ENCODE measurements around the gene SARS2.
"Not testable (repeated sequence)": the region's sequence is repeated elsewhere in the genome, so short reads cannot be mapped to it uniquely, and the experiment has no call there.

SARS2 gene

DNA sequence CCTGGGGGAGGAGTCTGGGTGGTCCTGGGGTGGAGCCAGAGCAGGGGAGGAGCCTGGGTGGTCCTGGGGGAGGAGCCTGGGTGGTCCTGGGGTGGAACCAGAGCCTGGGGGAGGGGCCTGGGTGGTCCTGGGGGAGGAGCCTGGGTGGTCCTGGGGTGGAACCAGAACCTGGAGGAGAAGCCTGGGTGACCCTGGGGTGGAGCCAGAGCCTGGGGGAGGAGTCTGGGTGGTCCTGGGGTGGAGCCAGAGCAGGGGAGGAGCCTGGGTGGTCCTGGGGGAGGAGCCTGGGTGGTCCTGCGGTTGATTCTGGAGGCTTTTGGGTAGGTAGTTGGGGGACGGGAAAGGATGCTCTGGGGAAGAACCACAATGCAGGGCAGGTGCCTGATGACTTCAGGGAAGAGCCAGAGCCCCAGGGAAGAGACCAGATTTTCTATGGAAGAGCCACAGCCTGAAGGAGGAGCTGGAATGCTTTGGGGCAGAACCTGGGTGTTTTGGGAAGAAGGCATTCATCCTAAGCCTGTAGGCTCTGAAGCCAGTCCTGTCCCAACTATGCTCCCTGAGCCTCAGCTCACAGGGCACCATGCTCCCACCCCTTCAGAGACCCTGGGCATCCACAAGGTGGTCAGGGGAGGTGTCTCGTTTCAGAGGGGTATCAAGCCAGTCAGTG, 15.1 kb upstream of the SARS2 start:
- DNase-seq = no peak

DNA sequence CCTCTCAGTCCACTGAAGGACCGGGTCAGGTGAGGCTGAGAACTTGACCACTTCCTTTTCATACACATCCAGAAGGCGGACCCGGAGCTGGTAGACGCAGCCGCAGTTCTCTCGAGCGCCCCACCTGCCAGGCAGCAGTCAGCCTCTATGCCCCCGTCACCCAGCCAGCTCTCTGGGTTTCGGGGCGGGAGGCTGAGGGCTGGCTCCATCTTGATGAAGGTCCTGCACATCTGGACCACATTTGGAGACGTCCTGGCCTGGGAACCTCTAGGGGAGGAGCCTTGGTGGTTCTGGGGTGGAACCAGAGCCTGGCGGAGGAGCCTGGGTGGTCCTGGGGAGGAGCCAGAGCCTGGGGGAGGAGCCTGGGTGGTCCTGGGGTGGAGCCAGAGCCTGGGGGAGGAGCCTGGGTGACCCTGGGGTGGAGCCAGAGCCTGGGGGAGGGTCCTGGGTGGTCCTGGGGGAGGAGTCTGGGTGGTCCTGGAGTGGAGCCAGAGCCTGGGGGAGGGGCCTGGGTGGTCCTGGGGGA, 14.5 kb upstream of the SARS2 start:
- no peak for DNase-seq

GRCh38 chr19:38942471-38943181, 12.1 kb upstream of the SARS2 start:
- DNase-seq = no peak

GRCh38 chr19:38941979-38942378, 11.4 kb upstream of the SARS2 start:
- DNase-seq = no peak

- DNase-seq = not testable (repeated sequence)
Measured at GRCh38 chr19:38941466-38941865, 10.9 kb upstream of the SARS2 start.

GRCh38 chr19:38939957-38940356, 9.4 kb upstream of the SARS2 start:
- DNase-seq = no peak

GRCh38 chr19:38933544-38933943, 3.0 kb upstream of the SARS2 start:
- no peak for DNase-seq

DNA sequence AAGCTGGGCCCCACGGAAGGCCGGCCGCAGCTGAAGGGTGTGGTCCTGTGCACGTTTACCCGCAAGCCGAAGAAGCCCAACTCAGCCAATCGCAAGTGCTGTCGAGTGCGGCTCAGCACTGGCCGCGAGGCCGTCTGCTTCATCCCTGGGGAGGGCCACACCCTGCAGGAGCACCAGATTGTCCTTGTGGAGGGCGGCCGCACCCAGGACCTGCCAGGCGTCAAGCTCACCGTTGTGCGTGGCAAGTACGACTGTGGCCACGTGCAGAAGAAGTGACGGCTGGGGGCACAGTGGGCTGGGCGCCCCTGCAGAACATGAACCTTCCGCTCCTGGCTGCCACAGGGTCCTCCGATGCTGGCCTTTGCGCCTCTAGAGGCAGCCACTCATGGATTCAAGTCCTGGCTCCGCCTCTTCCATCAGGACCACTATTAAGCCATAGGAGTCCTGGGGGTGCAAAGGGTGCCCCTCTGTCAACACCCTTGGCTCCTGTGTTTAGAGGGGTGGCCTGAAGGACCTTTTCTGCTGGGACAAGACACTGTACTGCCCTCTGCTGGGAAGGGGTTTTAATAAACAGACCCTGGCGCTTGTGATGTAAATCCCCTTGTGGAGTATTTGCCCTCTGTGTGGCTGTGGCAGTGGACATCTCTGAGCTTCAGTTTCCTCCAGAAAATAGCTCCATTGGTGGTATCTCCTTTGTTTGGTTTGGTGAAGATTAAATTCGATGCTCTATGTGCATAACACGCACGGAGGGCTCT, 2.0 kb upstream of the SARS2 start:
- DNase-seq = no peak

DNA sequence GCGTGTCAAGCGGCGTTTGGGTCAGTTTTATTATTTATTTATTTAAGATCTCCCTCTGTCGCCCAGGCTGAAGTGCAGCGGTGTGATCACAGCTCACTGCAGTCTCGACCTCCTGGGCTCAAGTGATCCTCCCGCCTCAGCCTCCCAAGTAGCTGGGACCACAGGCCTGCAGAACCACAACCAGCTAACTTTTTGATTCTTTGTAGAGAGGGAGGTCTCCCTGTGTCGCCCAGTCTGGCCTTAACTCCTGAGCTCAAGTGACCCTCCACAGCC, 894 bp upstream of the SARS2 start:
- no peak for DNase-seq

DNA sequence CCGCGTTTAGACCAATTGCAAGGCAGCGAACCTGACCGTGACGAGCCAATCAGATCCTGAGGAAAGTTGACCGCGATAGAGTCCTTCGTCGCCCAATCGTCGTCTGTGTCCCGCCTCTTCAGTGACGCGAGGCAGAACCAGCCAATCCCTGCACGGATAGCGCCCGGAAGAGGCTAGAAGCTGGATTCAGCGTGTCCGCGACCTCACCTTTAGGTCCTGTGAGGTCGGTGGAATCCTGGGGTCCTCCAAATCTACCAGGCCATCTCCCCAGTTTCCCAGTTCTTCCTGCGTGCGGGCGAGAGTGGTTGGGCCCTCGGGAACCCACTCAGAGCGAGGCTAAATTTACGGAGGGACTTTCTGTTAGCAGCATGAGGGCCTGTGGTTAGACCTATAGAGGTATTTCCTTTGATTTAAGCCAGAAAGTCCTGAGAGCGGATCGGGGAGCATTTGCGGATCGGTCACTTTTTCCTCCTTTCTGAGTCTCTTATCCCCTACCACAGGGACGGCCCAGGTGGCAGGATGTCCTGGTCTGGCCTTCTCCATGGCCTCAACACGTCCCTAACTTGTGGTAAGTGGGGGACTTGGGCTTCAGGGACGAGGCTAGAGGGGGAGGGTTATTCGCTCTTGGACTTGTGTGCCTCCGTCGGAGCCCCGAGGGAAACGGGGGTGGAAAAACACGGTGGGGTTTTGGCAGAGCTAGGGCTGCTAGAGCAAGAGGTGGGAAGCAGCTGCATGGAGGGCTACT, 385 bp upstream of the SARS2 start, which contains the start of gene MRPS12:
Gene MRPS12 (plus strand): TSS at position 169 of the 745 bp plus-strand sequence. CDS start 351 bp downstream, at position 520.
- DNase-seq = peak; percentile 95

DNA sequence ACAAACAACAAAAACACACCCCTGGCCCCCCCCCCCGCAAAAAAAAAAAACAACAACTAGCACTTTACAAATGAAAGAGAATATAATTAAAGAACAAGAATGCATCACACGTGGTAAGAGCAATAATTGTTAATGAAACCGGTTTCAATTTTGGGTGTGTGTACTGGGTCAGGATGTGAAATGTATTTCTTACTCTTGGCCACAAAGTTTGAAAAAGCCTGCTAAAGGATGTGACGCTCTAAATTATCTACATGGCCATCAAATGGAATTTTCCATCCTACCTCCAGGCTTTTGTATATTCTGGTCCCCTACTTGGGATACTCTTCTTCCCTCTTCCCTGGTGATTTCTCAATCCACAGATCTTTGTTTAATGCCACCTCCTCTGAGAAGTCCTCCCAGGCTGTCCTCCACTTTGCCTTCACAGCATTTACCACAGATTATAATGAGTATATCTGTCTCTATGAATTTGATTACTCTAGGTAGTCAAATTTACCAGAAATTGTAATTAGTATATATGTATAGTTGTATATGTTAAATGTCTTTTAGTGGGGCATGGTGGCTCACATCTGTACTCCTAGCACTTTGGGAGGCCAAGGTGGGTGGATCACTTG, 2.1 kb downstream of the SARS2 start:
- no peak for DNase-seq

DNA sequence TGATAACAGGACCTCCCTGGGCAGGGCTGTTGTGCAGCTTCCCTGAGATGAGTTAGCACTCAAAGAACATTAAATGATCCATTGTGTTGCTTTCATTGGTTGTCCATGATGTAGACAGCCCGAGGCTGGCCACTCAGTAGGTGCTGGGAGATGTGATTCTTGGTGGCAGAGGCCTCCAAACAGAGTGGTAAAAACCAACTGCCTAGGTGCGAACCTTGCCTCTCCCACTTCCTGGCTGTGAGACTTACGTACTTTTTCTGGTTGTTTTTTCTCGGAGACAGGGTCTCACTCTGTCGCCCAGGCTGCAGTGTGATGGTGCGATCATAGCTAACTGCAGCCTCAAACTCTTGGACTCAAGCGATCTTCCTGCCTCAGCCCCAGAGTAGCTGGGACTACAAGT, 6.2 kb downstream of the SARS2 start:
- DNase-seq = no peak

DNA sequence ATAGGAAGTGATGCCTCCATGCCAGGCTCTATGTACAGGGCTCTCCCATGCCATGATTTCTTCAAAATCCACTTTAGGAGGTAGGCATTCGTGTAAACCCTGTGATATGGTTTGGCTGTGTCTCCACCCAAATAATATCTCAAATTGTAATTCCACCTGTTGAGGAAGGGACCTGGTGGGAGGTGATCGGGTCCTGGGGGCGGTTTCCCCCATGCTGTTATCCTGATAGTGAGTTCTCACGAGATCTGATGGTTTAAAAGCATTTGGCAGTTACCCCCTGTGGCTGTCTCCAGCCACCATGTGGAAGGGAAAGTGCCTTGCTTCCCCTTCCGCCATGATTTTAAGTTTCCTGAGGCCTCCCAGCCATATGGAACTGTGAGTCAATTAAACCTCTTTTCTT, 8.1 kb downstream of the SARS2 start:
- no peak for DNase-seq

DNA sequence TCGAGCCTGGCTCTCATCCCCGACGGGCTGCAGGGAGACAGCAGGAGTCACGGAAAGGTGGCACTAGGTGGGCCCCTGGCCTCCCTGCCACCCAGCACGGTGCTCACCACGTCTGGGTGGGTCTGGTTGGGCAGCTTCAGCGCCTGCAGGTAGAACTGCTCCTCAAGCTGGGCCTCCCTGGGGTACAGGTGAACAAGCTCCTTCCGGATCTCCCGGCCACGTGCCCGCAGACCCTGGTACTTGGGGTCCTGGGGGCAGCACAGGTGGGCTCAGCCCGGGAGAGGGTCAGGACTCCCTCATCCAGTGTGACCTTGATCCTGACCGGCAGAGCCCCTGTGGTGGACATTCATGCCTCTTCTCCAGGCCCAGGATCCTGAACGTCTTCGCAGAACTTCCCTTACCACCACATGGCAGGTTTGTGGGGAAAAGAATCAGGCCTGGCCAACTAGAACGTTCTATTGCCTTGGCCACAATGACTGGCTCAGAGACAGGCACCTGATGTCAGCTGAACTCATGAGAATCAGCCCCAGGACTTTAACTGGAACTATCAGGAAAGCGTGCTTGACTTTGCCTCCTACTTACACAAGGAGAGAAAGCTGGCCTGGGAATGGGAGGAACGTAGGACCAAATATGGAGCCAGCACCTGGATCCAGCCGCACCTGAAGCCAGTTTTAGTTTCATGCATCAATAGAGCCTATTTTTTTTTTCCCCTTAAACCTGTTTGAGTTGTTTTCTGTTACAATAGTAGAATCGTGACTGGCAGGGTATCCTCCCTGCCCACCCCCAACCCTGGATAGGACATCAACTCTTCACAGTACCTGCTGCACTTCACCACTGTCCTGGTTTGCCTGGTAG, 8.9 kb downstream of the SARS2 start:
- no peak for DNase-seq

DNA sequence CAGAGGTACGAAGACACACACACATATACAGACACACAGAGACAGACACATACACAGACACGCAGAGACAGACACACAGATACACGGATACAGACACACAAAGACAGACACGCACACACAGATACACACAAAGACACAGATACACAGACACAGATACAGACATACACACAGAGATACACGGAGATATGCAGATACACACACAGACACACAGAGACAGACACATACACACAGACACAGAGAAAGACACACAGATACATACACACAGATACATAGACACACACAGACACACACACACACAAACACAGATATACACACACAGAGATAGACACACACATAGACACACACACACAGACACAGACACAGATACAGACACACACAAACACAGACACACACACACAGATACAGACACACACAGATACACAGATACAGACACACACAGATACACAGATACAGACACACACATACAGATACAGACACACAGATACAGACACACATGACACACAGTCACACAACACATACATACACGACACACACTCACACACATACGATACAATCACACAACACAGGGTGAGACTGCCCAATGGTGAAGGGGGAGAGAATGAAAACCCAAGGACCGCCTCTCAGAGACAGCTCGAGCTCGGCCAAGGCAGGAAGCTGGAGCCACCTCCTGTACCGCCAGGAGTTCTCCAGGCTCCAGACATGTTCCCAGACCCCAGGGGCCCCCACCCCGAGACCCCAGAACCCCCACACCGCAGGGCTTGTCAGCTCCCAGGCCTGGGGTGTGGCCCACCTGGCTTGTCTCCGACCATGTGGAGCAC, 9.8 kb downstream of the SARS2 start:
- DNase-seq = no peak

DNA sequence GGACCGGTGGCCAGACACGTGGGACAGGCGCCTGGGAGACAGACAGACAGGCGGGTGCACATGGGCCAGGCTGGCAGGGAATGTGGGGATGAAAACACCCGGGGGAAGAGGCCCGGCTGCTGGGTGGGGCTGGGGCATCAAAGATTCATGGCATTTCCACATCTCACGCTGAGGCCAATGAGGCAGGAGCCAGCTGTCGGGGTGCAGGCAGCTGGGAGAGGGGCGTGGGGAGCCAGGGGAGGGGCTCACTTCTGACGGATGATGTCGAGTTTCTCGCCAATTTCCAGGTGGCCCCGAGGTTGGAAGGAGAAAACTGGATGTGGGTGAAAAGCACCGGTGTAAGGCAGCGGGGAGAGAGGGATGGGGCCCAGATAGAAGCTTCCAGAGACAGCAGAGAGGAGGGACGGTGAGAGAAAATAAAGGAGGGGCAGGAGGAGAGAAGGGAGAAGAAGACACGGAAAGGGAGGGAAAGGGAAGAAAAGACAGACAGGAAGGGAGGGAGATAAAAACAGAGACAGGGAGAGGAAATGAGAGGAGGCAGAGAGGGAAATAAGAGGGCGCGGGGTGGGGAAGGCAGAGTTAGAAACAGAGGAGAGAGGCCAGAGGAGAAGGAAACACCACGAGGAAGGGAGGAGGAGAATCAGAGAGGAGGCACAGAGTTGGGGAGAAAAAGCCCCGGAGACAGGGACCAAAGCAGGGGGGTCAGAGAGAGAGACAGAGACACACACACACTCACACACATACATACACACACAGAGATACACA, 10.5 kb downstream of the SARS2 start:
- DNase-seq = no peak

DNA sequence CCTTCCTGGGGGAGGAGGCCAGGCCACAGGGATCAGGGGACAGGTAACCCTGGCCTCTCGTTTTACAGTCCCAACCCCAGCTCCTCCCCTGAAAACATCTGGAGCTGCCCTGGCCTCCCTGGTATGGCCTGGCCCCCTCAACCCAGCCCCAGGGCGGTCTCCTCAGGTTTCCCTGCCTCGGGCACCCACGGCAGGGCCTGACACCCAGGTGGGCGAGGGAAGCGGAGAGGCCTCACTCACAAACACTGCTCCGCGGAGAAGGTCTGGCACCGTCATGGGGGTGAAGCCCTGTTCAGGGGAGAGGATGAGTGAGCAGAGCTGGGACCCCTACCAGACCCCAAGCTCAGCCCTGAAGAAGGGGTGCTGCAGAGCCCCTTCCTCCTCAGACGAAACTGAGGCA, 12.0 kb downstream of the SARS2 start:
- DNase-seq = no peak

- no peak for DNase-seq
Measured at GRCh38 chr19:38917921-38918491, 12.6 kb downstream of the SARS2 start.

DNA sequence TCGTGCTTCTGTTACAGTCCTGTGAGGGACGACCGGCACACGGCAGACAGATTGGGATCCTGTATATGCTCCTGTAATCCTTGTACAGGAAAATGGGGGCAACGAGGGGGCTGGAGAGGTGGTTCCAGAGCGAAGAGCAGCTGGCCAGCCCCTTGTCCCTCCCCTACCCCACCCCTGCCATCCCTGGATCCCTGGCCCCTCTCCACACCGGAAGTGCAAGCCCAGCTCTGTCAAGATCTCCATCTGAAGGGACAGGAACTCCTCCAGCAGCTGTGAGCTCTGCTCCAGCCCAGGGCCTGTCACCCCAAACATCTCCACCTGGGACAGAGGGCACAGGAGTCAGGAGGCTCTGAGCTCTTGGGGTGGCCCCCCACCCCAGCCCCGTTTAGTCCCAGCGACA, 13.0 kb downstream of the SARS2 start:
- DNase-seq = no peak

All from NCI-H187 treated with DMSO at 0.1 percent for 48 hours (cell line).